HG02678 (cell line): ENCODE results near the gene TMEM52B.
"Not testable (repeated sequence)": the region's sequence is repeated elsewhere in the genome, so short reads cannot be mapped to it uniquely, and the experiment has no call there.

Source experiments
- ATAC-seq: cut with Tn5 transposase; IDR thresholded peaks from one replicate; pipeline ENCODE4 v1.9.1; 2021; ENCODE audit warnings: mild to moderate bottlenecking, moderate library complexity; ENCODE audit not compliant: unreplicated experiment

TMEM52B gene

DNA sequence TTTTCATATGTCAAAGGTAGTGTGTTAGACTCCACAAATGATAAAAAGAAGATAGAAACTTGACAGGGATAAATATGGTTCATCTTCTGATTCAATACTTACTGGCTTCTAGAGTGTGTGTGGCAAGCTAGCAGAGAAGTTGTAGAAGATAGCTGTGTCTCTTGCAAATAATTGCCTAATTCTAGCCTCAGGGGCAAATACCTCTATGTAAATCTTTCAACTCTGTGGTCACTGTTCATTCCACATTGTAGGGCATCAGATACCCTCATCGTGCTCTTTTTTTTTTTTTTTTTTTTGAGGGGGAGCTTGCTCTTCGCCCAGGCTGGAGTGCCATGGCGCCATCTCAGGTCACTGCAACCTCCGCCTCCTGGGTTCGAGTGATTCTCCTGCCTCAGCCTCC is 8.6 kb upstream of the TMEM52B start:
- ATAC-seq: no peak

GRCh38 chr12:10171973-10172728 is 6.7 kb upstream of the TMEM52B start, which contains the start of gene OLR1:
OLR1 (minus strand) TSS chr12:10172132; CDS start chr12:10172077, 55 bp downstream.
- ATAC-seq: no peak

DNA sequence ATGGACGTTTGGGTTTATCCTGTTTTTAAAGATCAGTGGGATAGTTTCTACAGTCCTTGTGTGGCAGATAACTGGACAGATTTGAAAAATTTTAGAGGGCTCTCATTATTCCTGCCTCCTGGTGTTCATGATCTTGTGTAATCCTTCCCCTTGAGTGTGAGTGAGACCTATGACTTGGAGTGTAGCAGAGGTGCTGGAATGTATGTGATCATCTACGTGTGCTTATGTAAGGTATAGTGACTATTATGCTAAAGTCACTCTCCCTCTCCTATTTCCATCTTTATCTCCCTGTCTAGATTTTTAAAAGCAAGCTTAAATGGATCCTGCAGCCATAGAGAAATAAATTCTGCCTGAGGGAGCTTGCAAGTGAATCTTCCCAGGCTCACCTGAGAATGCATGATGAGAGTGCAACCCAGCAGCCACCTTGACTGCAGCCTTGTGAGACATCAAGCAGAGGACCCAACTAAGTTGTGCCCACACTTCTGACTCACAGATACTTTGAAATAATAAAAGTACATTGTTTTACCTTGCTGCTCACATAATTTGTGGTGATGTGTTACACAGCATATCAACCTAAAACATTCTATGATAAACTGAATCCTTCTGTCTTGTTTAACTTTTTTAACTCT is 3.7 kb upstream of the TMEM52B start:
- ATAC-seq: no peak

DNA sequence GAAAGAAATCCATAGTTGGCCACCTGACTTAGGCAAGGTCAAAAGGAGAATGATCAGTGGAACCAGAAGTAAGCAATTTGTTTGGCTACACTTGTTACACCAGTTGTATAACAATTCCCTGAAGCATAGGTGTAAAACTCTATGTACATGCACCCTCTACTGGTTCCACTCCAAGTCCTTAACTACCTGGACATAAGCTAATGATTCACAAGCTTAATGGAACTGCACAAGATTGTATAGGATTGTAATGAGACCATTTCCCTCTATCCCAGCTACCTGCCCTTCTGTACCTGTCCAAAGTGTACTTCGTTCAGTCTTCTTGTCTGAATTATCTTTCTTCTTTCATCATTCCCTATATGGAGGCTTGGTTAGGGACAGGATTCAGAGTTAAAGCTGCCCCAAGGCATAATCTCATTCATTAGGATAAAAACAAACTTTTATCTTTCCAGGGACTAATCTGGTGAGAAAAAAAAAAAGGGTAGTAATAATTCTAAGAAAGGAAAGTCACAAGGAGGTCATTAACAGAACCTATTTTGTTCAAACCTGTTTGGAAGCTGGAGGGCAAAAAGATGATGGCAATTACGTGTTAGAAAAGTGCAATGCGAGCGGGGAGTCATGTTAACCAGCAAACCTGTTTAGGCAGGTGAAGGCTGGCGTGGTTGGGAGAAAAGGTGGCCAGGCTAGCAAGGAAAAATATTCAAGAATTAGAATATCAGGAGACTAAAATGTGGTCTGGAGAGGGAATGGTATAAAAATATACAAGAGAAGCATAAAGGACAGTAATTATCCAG is 2.8 kb upstream of the TMEM52B start:
- no peak for ATAC-seq

- ATAC-seq: no peak
These were observed 947 bp downstream of the TMEM52B start for GRCh38 chr12:10179776-10180181.

- ATAC-seq: no peak
These were observed 3.7 kb downstream of the TMEM52B start for GRCh38 chr12:10182354-10183049.

- no peak for ATAC-seq
These were observed 5.5 kb downstream of the TMEM52B start for GRCh38 chr12:10184261-10184843.

DNA sequence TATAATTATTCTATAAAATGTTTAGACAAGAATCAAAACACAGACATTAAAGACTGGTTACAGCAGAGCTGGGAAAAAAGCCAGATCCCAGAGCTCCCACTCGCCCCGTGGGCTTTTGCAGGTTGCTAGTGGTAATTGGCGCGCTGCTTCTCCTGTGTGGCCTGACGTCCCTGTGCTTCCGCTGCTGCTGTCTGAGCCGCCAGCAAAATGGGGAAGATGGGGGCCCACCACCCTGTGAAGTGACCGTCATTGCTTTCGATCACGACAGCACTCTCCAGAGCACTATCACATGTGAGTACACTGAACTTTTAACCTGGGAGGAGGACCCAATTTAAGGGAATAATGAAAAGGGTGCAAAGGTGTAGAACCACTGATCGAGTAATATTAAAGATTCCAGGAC is 7.5 kb downstream of the TMEM52B start:
- no peak for ATAC-seq

- ATAC-seq: not testable (repeated sequence)
These were observed 8.1 kb downstream of the TMEM52B start for GRCh38 chr12:10186958-10187357.

- no peak for ATAC-seq
These were observed 10.8 kb downstream of the TMEM52B start for GRCh38 chr12:10189653-10190052.

DNA sequence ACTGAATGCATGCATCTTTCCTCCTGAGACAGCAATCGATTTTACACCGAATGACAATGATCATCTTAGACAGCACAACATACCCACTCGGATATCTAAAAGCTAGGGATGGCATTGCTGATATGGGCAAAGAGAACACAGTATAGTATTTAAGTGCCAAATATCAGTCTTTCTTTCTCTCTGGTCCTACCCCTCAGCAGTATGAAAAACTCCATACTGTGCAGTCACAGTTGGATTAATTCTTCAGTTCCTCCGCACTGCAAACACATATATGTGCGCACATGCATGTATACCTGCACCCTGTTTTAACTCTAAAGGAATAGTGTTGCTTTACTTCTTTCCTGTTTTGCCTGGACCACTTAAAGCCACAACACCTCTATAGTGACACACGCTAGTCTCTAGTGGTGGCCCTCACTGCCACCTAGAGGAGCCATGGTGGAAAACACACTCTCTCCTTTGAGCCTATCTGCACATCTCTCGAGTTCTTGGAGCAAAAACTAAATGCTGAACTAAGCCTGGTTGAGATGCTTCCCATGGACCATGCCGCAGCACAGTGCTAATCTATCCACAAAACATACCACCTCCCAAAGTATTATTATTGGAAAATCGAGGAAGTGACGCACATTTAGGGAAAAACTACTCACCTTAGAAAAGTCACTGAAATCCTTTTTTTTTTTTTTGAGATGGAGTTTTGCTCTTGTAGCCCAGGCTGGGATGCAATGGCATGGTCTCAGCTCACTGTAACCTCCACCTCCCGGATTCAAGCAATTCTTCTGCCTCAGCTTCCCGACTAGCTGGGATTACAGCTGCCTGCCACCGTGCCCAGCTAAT is 11.9 kb downstream of the TMEM52B start:
- peak; percentile 91 for ATAC-seq

- no peak for ATAC-seq
These were observed 13.0 kb downstream of the TMEM52B start for GRCh38 chr12:10191865-10192264.

DNA sequence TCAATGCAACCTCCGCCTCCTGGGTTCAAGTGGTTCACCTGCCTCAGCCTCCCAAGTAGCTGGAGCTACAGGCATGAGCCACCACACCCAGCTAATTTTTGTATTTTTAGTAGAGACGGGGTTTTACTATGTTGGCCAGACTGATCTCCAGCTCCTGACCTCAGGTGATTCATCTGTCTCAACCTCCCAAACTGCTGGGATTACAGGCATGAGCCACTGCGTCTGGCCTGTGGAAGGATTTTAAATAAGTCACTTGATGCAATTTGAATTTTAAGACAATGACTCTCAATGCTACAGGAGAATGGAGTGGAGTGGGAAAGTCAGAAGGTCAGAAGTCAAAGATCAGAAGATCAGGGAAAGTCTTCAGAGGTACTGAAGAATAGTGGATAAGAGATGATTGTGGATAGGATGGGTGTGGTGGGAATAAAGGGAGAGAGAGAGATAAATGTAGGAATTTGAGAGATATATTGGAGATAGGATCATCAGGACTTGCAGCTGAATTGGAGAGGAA is 15.4 kb downstream of the TMEM52B start:
- no peak for ATAC-seq

- peak; percentile 74 for ATAC-seq
These were observed 17.4 kb downstream of the TMEM52B start for GRCh38 chr12:10196210-10196609.

GRCh38 chr12:10197879-10198278 is 19.0 kb downstream of the TMEM52B start:
- ATAC-seq: no peak

DNA sequence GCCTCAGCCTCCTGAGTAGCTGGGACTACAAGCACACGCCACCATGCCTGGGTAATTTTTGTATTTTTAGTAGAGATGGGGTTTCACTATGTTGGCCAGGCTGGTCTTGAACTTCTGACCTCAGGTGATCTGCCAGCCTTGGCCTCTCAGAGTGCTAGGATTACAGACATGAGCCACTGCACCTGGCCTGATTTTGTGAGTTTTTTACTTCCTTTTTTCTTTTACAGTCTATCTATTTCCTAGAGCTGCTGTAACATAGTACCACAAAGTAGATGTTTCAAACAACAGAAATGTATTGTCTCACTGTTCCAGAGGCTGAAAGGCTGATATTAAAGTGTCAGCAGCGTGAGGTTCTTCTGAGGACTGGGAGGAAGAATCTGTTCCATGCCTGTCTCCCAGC is 25.7 kb downstream of the TMEM52B start:
- not testable (repeated sequence) for ATAC-seq

- no peak for ATAC-seq
These were observed 26.5 kb downstream of the TMEM52B start for GRCh38 chr12:10205220-10205807.

- no peak for ATAC-seq
These were observed 28.3 kb downstream of the TMEM52B start for GRCh38 chr12:10207136-10207535.

DNA sequence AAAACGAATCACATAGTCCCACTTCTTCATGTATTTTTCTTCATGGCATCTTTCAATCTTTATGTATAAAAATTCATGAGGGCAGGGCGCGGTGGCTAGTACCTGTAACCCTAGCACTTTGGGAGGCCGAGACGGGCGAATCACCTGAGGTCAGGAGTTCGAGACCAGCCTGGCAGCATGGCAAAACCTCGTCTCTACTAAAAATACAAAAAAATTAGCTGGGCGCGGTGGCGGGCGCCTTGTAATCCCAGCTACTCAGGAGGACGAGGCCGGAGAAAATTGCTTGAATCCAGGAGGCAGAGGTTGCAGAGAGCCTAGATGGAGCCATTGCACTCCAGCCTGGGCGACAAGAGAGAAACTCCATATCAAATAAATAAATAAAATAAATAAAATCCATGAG is 31.4 kb downstream of the TMEM52B start:
- ATAC-seq: no peak
